Upper lobe of right lung (tissue), 1 donor: ENCODE measurements around the gene GRAMD2A. TPM values are rescaled to one million over a fixed set of nuclear protein-coding genes. Genes with fewer than 3 reads are reported as not detected.
A peak's percentile ranks its signal among the peaks of the same experiment; 100 is the strongest.

Experiments
- ATAC-seq: fragments of 200-7000 bp; cut with Tn5 transposase; one replicate; pipeline ENCODE4 v1.9.1; 2020; ENCODE audit warnings: mild to moderate bottlenecking, moderate library complexity
- DNase-seq: peaks from one replicate; pipeline ENCODE4 v3.0.0-alpha.2; 2020
- H3K27ac ChIP-seq: fragments of 200-600 bp; one replicate; pipeline ENCODE4 v1.8.0; 2022
- H3K27me3 ChIP-seq: fragments of 200-600 bp; one replicate; pipeline ENCODE4 v1.8.0; 2022; ENCODE audit warnings: mild to moderate bottlenecking
- H3K36me3 ChIP-seq: fragments of 200-600 bp; one replicate; pipeline ENCODE4 v1.8.0; 2022
- H3K4me1 ChIP-seq: fragments of 200-600 bp; one replicate; pipeline ENCODE4 v1.8.0; 2022
- H3K4me3 ChIP-seq: fragments of 200-600 bp; one replicate; pipeline ENCODE4 v1.8.0; 2022; ENCODE audit warnings: mild to moderate bottlenecking
- H3K9me3 ChIP-seq: fragments of 200-600 bp; one replicate; pipeline ENCODE4 v1.8.0; 2022
- CTCF ChIP-seq: fragments of 200-600 bp; IDR thresholded peaks from one replicate; pipeline ENCODE4 v1.8.0; 2022; ENCODE audit warnings: antibody characterized with exemption
- intact Hi-C: fragments of 100-400 bp; cut with DNase I; formaldehyde crosslinking; loops from one replicate; pipeline ENCODE4 v1.11.0; 2022
- total RNA-seq: library from RNA; stranded (reverse); fragmentation: NEBNext Ultra II Directional; extraction: Animal tissue kit (Norgen Biotek cat#: 25700); gene quantifications from one replicate; pipeline ENCODE4 v1.2.1, GENCODE V29; 2021
- donor health status: DM: no; HTN: yes; CAD: no; lungs with severe emphysema.

GRAMD2A gene
- total RNA-seq, 1 donor from 2014 or later: 27.4 TPM

- TF ChIP-seq CTCF: no peak
- ATAC-seq (no peak), DNase-seq (no peak)
- intact Hi-C loops: no loop called here
- no peaks in the 10 kb centered on the region for H3K4me1 ChIP-seq
- H3K27ac ChIP-seq: no peak overlapping the region
- no peak overlapping the region for H3K4me3 ChIP-seq
- H3K36me3 ChIP-seq: no peaks in the 10 kb centered on the region
- H3K27me3 ChIP-seq: no peaks in the 10 kb centered on the region
- H3K9me3 ChIP-seq: no peaks in the 10 kb centered on the region
These were observed 51.4 kb downstream of the GRAMD2A start for GRCh38 chr15:72146221-72146620.

DNA sequence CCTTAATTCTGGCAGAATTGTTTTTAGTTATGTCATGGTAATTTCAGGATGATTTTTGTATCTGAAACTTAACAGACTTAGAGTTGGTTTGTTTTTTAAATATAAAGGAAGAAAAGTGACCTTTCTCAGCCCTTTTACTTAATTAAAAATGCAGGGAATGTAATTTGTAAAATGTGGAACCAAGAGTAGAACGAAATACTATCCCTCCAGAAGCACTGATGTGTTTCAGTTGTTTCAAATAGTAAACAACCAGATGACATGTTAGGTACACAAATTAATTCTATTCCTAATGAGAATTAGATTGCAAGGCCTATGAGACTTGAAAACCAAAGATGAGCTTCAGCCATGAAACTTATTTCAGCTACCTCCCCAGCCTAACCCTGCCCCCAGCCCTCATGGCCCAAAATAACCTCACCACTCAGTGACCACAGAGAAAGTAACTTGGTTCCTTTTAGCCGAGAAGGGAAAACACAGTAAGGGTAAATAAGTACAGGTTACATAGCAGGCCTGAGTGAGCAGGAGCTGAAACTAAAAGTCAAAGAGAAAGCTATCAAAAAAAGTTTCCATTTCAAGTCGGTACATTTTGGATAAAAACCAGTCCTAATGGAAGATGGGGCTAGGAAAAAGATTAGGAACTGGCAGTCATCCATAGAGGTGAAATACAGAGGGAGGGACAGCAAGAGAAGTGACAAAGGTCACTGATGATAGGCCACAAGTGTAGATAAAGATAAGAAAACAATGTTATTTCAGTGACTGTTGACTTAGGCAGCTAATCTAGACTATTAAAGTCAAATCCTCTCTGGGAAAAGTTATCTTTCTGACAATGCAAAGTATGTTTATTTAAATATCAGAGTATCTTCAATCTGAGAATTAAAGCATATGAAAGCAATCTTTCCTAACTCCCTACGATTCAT is 56.2 kb downstream of the GRAMD2A start:
- Histone ChIP-seq H3K4me3 (no peak overlapping the region), H3K36me3 (no peaks in the 10 kb centered on the region), H3K4me1 (no peaks in the 10 kb centered on the region), H3K27ac (no peak overlapping the region), H3K9me3 (no peaks in the 10 kb centered on the region), H3K27me3 (no peaks in the 10 kb centered on the region)
- TF ChIP-seq CTCF: no peak
- ATAC-seq (peak; percentile 59), DNase-seq (no peak)
- intact Hi-C loops: no loop called here

GRCh38 chr15:72140088-72140487 is 57.5 kb downstream of the GRAMD2A start:
- H3K27ac ChIP-seq: no peak overlapping the region
- intact Hi-C loops: no loop called here
- no peaks in the 10 kb centered on the region for H3K36me3 ChIP-seq
- H3K9me3 ChIP-seq: no peaks in the 10 kb centered on the region
- ATAC-seq: no peak
- no peak for TF ChIP-seq CTCF
- no peaks in the 10 kb centered on the region for H3K4me1 ChIP-seq
- H3K4me3 ChIP-seq: no peak overlapping the region
- DNase-seq: no peak
- no peaks in the 10 kb centered on the region for H3K27me3 ChIP-seq

DNA sequence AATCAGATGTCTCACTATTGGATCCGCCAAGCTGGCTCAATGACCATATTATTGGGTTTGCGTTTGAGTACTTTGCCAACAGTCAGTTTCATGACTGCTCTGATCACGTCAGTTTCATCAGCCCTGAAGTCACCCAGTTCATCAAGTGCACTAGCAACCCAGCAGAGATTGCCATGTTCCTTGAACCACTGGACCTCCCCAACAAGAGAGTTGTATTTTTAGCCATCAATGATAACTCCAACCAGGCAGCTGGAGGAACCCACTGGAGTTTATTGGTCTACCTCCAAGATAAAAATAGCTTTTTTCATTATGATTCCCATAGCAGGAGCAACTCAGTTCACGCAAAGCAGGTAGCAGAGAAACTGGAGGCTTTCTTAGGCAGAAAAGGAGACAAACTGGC is 57.9 kb downstream of the GRAMD2A start:
- intact Hi-C loops: no loop called here
- ATAC-seq (no peak), DNase-seq (no peak)
- H3K27ac ChIP-seq: no peak overlapping the region
- no peaks in the 10 kb centered on the region for H3K9me3 ChIP-seq
- no peaks in the 10 kb centered on the region for H3K4me1 ChIP-seq
- H3K4me3 ChIP-seq: no peak overlapping the region
- H3K36me3 ChIP-seq: no peaks in the 10 kb centered on the region
- no peaks in the 10 kb centered on the region for H3K27me3 ChIP-seq
- TF ChIP-seq CTCF: no peak

DNA sequence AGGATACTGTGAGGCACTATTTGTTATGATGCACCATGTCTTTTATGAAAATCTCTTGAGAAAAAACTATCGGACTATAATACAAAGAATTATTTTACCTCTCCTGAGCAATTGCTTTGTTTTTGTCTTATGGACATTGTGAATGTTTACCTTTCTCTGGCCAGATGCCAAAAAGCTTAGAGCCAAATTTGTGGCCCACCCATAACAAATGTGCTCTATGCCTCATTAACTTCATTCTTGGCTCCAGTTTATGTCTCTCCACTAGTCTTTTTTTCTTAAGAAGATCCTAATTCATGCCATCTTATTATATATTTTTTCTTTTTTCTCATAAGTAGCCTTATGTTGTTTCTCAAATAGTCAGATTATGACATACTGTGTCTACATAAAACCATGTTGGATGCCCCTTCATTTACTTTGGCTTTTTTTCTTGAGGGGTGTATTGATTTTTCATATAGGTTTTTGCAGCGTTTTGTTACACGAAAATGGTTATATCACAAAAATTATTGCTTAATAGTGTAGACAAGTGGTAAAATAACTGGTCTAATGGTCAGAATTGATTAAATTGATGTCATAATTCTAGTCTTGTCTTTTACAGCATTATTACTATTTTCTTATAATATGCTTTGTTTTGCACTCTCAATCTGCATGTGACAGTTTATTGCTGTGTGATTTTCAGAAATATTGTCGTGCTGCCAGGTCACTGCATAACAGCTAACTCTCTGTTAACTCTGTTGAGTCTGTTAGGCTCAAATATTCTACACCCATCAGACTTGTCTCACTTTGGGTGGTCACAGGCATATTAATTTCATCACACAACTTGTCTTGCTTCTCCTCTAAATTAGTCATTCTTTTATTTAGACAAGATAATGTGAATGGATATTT is 61.2 kb downstream of the GRAMD2A start:
- ATAC-seq: no peak

More for the DNA sequence above, 61.2 kb downstream of the GRAMD2A start:
- H3K27me3 ChIP-seq: no peaks in the 10 kb centered on the region
- no peak for TF ChIP-seq CTCF
- no peak for DNase-seq
- intact Hi-C loops: no loop called here
- no peak overlapping the region for H3K4me3 ChIP-seq
- H3K9me3 ChIP-seq: no peaks in the 10 kb centered on the region
- no peaks in the 10 kb centered on the region for H3K36me3 ChIP-seq
- no peak overlapping the region for H3K27ac ChIP-seq
- H3K4me1 ChIP-seq: no peaks in the 10 kb centered on the region
